ENCODE results near the gene ENTPD6. TPM values are rescaled to one million over a fixed set of nuclear protein-coding genes. Genes with fewer than 3 reads are reported as not detected.

Gene ENTPD6
- polyA plus RNA-seq, 3 donors, result 36.2 to 120 (median 47.0) TPM

DNA sequence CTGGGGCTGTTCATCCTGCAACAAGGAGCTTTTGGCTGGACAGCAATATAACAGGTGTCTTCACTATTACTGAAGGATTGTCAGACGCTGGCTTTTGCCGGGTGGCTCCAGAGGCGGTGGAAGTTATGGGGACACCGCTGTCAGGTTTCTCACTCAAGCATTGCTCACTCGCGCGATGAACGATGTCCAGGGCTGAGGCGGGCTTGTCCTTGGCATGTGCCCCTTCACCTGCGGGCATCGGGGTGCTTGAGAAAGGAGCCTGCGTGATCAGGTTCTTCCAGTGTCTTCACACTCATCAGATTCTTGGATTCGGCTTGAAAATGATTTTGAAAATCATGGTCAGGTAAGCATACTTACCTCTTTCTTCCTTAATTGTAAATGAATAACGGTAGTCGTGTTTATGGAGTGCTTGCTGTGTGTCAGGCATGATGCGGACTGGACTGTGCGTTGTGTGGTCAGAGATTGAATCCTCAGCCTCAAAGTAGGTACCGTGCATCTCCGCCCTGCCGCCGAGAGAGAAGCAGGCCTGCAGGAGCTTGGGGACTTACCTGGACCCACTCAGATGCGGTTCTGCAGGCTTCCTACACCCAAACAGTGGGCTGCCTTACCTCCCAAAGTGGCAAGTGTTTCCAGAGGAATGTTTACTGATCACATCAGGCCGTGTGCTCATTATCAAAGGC is 34.1 kb downstream of the ENTPD6 start:
- Mint-ChIP-seq H3K9me3 (no peaks in the 10 kb centered on the region), H3K36me3 (peaks cover 16 to 17% of the 10 kb centered on the region in 2 donors), H3K27ac (peak overlapping the region in 2 of 7 donors; percentile 18 to 22), H3K27me3 (ENCODE audit: low read depth in 3 of 3) (peaks cover 2 to 10% (median 9%) of the 10 kb centered on the region in 3 donors), H3K4me1 (peaks cover 12% of the 10 kb centered on the region), H3K4me3 (no peak overlapping the region)
- Histone ChIP-seq H3K27me3 (ENCODE audit: control insufficient read depth in 2 of 2, insufficient read depth in 2 of 2, low read length in 2 of 2) (no peaks in the 10 kb centered on the region), H3K27ac (ENCODE audit: low read depth in 1 of 2, low read length in 2 of 2) (no peak overlapping the region), H3K4me1 (ENCODE audit: control insufficient read depth in 1 of 2, insufficient read depth in 2 of 2, low read length in 2 of 2) (peaks cover 10 to 14% of the 10 kb centered on the region in 2 donors), H3K9ac (ENCODE audit: insufficient read depth, low read length, poor library complexity, severe bottlenecking) (no peak overlapping the region), H4K20me1 (ENCODE audit: insufficient read depth, low read length) (no peaks in the 10 kb centered on the region), H2AFZ (ENCODE audit: insufficient read depth, low read depth, low read length, poor library complexity, severe bottlenecking) (no peak overlapping the region), H3K36me3 (replicated peaks in 1 of 2; ENCODE audit: control insufficient read depth in 1 of 2, insufficient read depth in 2 of 2, low read length in 2 of 2) (peaks cover 0 to 16% of the 10 kb centered on the region in 2 donors), H3K9me3 (replicated peaks in 1 of 2; ENCODE audit: control insufficient read depth in 1 of 2, insufficient read depth in 1 of 2, low read length in 2 of 2) (no peaks in the 10 kb centered on the region), H3K79me2 (ENCODE audit: insufficient read depth, low read length) (no peaks in the 10 kb centered on the region), H3K4me3 (replicated peaks in 1 of 3; ENCODE audit: low read depth in 2 of 3, low read length in 3 of 3) (no peak overlapping the region), H3K4me2 (replicated peaks; ENCODE audit: extremely low read depth, low read length, poor library complexity, severe bottlenecking) (no peak overlapping the region)
- DNase-seq, result no peak
- 97% methylated on average over 16 of the region's 23 CpGs for WGBS (ENCODE audit: insufficient coverage)
- TF ChIP-seq CTCF (IDR thresholded peaks at IDR 0.05), result no peak
- intact Hi-C loops (cut with micrococcal nuclease), result no loop called here

DNA sequence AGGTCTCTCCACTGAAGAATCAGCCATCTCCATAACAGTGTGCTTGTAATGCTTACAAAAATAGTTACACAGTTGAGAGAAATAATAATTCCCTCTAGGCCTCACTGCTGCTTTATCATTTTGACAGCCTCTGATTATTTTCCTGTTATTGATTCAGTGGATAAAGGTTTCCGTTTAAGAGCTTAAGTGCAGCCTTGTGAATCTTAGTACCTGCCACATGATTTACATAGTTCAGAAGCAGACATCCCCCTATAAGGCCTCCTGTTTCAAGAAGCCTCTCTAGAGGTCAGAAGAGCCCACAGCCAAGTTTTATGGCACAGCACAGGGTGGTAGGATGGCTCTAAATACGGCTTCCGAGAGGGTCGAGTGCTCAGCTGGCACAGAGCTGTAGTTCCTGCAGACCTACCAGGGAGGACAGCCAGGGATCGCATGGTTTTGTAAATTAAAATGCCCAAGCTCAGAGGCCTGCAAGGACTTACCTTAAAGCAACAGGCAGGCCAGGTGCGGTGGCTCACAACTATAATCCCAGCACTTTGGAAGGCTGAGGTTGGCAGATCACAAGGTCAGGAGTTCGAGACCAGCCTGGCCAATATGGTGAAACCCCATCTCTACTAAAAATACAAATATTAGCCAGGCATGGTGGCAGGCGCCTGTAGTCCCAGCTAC is 34.8 kb downstream of the ENTPD6 start:
- no peaks in the 10 kb centered on the region for H3K9me3 Mint-ChIP-seq
- Histone ChIP-seq H3K27ac (ENCODE audit: low read depth in 1 of 2, low read length in 2 of 2) (no peak overlapping the region), H3K4me1 (ENCODE audit: control insufficient read depth in 1 of 2, insufficient read depth in 2 of 2, low read length in 2 of 2) (peaks cover 10 to 14% of the 10 kb centered on the region in 2 donors), H3K4me2 (replicated peaks; ENCODE audit: extremely low read depth, low read length, poor library complexity, severe bottlenecking) (no peak overlapping the region), H3K4me3 (replicated peaks in 1 of 3; ENCODE audit: low read depth in 2 of 3, low read length in 3 of 3) (no peak overlapping the region), H3K27me3 (ENCODE audit: control insufficient read depth in 2 of 2, insufficient read depth in 2 of 2, low read length in 2 of 2) (no peaks in the 10 kb centered on the region), H4K20me1 (ENCODE audit: insufficient read depth, low read length) (no peaks in the 10 kb centered on the region), H3K79me2 (ENCODE audit: insufficient read depth, low read length) (no peaks in the 10 kb centered on the region), H3K36me3 (replicated peaks in 1 of 2; ENCODE audit: control insufficient read depth in 1 of 2, insufficient read depth in 2 of 2, low read length in 2 of 2) (peaks cover 0 to 10% of the 10 kb centered on the region in 2 donors), H2AFZ (ENCODE audit: insufficient read depth, low read depth, low read length, poor library complexity, severe bottlenecking) (no peak overlapping the region), H3K9me3 (replicated peaks in 1 of 2; ENCODE audit: control insufficient read depth in 1 of 2, insufficient read depth in 1 of 2, low read length in 2 of 2) (no peaks in the 10 kb centered on the region), H3K9ac (ENCODE audit: insufficient read depth, low read length, poor library complexity, severe bottlenecking) (no peak overlapping the region)
- intact Hi-C loops (cut with micrococcal nuclease), result no loop called here
- no peak overlapping the region for H3K27ac Mint-ChIP-seq
- H3K36me3 Mint-ChIP-seq, result peaks cover 15 to 16% of the 10 kb centered on the region in 2 donors
- TF ChIP-seq CTCF (IDR thresholded peaks at IDR 0.05), result no peak
- 94% methylated on average over 6 of the region's 8 CpGs for WGBS (ENCODE audit: insufficient coverage)
- DNase-seq, result no peak
- H3K27me3 Mint-ChIP-seq (ENCODE audit: low read depth in 3 of 3), result peaks cover 2 to 14% (median 9%) of the 10 kb centered on the region in 3 donors
- H3K4me1 Mint-ChIP-seq, result peaks cover 12% of the 10 kb centered on the region
- H3K4me3 Mint-ChIP-seq, result no peak overlapping the region
